ENCODE data around the gene NDUFB2. TPM values are rescaled to one million over a fixed set of nuclear protein-coding genes. Genes with fewer than 3 reads are reported as not detected.

Gene NDUFB2
- total and polyA plus RNA-seq, 2 experiments from 2014 or later = 324 to 432 TPM

GRCh38 chr7:140653319-140654108, 43.0 kb upstream of the NDUFB2 start:
- Histone ChIP-seq H3F3A (ENCODE audit: insufficient read depth) (no peaks in the 10 kb centered on the region; the same call in 1 of the 2 replicates), H3K4me3 (no peak overlapping the region), H3K27ac (no peak overlapping the region), H3K9ac (no peak overlapping the region), H3K27me3 (replicated peaks; ENCODE audit: insufficient read depth) (no peaks in the 10 kb centered on the region), H4K20me1 (ENCODE audit: insufficient read depth) (no peaks in the 10 kb centered on the region), H3K36me3 (ENCODE audit: low read depth) (no peaks in the 10 kb centered on the region), H2AFZ (peak overlapping the region; percentile 73), H3K9me2 (ENCODE audit: insufficient read depth) (no peaks in the 10 kb centered on the region), H3K4me1 (ENCODE audit: insufficient read depth) (peaks cover 18% of the 10 kb centered on the region; the same call in 1 of the 2 replicates), H3K79me2 (ENCODE audit: insufficient read depth) (no peaks in the 10 kb centered on the region), H3K4me2 (ENCODE audit: unreplicated experiment) (no peak overlapping the region), H3K9me3 (ENCODE audit: low read depth) (no peaks in the 10 kb centered on the region)
- peak; percentile 82 for DNase-seq
- in situ Hi-C loops (cut with MboI) = no loop called here
- 12 to 19% methylated on average over 15 of the region's 15 CpGs for WGBS, 2 experiments (ENCODE audit: low coverage in 1 of 2, low lambda C conversion rate in 2 of 2, missing lambda C conversion rate in 2 of 2)
- no peak for TF ChIP-seq EZH2phosphoT487 (IDR thresholded peaks at IDR 0.05; ENCODE audit: insufficient read depth, low read depth)
- TF ChIP-seq EZH2 (IDR thresholded peaks at IDR 0.05; ENCODE audit: insufficient read depth, poor library complexity, severe bottlenecking) = no peak

- 55% methylated on average over 2 of the region's 2 CpGs for WGBS, 2 experiments (ENCODE audit: low coverage in 1 of 2, low lambda C conversion rate in 2 of 2, missing lambda C conversion rate in 2 of 2)
- no peaks in the 10 kb centered on the region; the same call in 1 of the 2 replicates for H3F3A ChIP-seq (ENCODE audit: insufficient read depth)
Measured at GRCh38 chr7:140654109-140654387, 42.5 kb upstream of the NDUFB2 start.

GRCh38 chr7:140654661-140655060, 41.8 kb upstream of the NDUFB2 start:
- TF ChIP-seq EZH2phosphoT487 (IDR thresholded peaks at IDR 0.05; ENCODE audit: insufficient read depth, low read depth) (no peak), EZH2 (IDR thresholded peaks at IDR 0.05; ENCODE audit: insufficient read depth, poor library complexity, severe bottlenecking) (no peak)
- no peak overlapping the region for H3K27ac ChIP-seq
- no peak for DNase-seq
- in situ Hi-C loops (cut with MboI) = loop anchor here (5.0 kb wide), 1 partner anchor 137 kb away; no protein-coding TSS in a partner anchor
- no peaks in the 10 kb centered on the region for H4K20me1 ChIP-seq (ENCODE audit: insufficient read depth)
- no peak overlapping the region for H2AFZ ChIP-seq
- H3K79me2 ChIP-seq (ENCODE audit: insufficient read depth) = no peaks in the 10 kb centered on the region
- peaks cover 13% of the 10 kb centered on the region; the same call in 1 of the 2 replicates for H3K4me1 ChIP-seq (ENCODE audit: insufficient read depth)
- H3K4me3 ChIP-seq = no peak overlapping the region
- no peaks in the 10 kb centered on the region for H3K9me2 ChIP-seq (ENCODE audit: insufficient read depth)
- H3K9ac ChIP-seq = no peak overlapping the region
- H3K4me2 ChIP-seq (ENCODE audit: unreplicated experiment) = no peak overlapping the region
- no peaks in the 10 kb centered on the region; the same call in 1 of the 2 replicates for H3F3A ChIP-seq (ENCODE audit: insufficient read depth)
- H3K27me3 ChIP-seq (replicated peaks; ENCODE audit: insufficient read depth) = no peaks in the 10 kb centered on the region
- H3K36me3 ChIP-seq (ENCODE audit: low read depth) = no peaks in the 10 kb centered on the region
- WGBS, 2 experiments (ENCODE audit: low coverage in 1 of 2, low lambda C conversion rate in 2 of 2, missing lambda C conversion rate in 2 of 2) = 83 to 84% methylated on average over 4 of the region's 4 CpGs
- H3K9me3 ChIP-seq (ENCODE audit: low read depth) = no peaks in the 10 kb centered on the region

More at GRCh38 chr7:140654109-140654387, 42.5 kb upstream of the NDUFB2 start:
- no peaks in the 10 kb centered on the region for H3K9me3 ChIP-seq (ENCODE audit: low read depth)
- H3K9me2 ChIP-seq (ENCODE audit: insufficient read depth) = no peaks in the 10 kb centered on the region
- H3K4me1 ChIP-seq (ENCODE audit: insufficient read depth) = peaks cover 18% of the 10 kb centered on the region; the same call in 1 of the 2 replicates
- H2AFZ ChIP-seq = no peak overlapping the region
- no peak for DNase-seq
- no peak overlapping the region for H3K9ac ChIP-seq
- no peaks in the 10 kb centered on the region for H3K79me2 ChIP-seq (ENCODE audit: insufficient read depth)
- H3K36me3 ChIP-seq (ENCODE audit: low read depth) = no peaks in the 10 kb centered on the region
- H3K4me2 ChIP-seq (ENCODE audit: unreplicated experiment) = no peak overlapping the region
- TF ChIP-seq EZH2phosphoT487 (IDR thresholded peaks at IDR 0.05; ENCODE audit: insufficient read depth, low read depth) (no peak), EZH2 (IDR thresholded peaks at IDR 0.05; ENCODE audit: insufficient read depth, poor library complexity, severe bottlenecking) (no peak)
- H3K27ac ChIP-seq = no peak overlapping the region
- H3K4me3 ChIP-seq = no peak overlapping the region
- H3K27me3 ChIP-seq (replicated peaks; ENCODE audit: insufficient read depth) = no peaks in the 10 kb centered on the region
- in situ Hi-C loops (cut with MboI) = no loop called here
- no peaks in the 10 kb centered on the region for H4K20me1 ChIP-seq (ENCODE audit: insufficient read depth)

- 0 out of 2 replicates have a peak, but pooled peaks cover 12% of the 10 kb centered on the region for H3K4me1 ChIP-seq (ENCODE audit: insufficient read depth)
- no peaks in the 10 kb centered on the region; the same call in 1 of the 2 replicates for H3F3A ChIP-seq (ENCODE audit: insufficient read depth)
- no peaks in the 10 kb centered on the region for H4K20me1 ChIP-seq (ENCODE audit: insufficient read depth)
- H3K27me3 ChIP-seq (replicated peaks; ENCODE audit: insufficient read depth) = no peaks in the 10 kb centered on the region
- H3K36me3 ChIP-seq (ENCODE audit: low read depth) = no peaks in the 10 kb centered on the region
- H3K79me2 ChIP-seq (ENCODE audit: insufficient read depth) = no peaks in the 10 kb centered on the region
- in situ Hi-C loops (cut with MboI) = loop anchor here (5.0 kb wide), 1 partner anchor 138 kb away; no protein-coding TSS in a partner anchor
- H3K9me2 ChIP-seq (ENCODE audit: insufficient read depth) = no peaks in the 10 kb centered on the region
- no peak for DNase-seq
- peak overlapping the region; percentile 99 for H3K4me2 ChIP-seq (ENCODE audit: unreplicated experiment)
- H2AFZ ChIP-seq = peak overlapping the region; percentile 97
- H3K9me3 ChIP-seq (ENCODE audit: low read depth) = no peaks in the 10 kb centered on the region
- WGBS, 2 experiments (ENCODE audit: low coverage in 1 of 2, low lambda C conversion rate in 2 of 2, missing lambda C conversion rate in 2 of 2) = 90 to 94% methylated on average over 16 of the region's 16 CpGs
- no peak overlapping the region for H3K27ac ChIP-seq
- H3K9ac ChIP-seq = no peak overlapping the region
- peak overlapping the region; percentile 70 for H3K4me3 ChIP-seq
- no peak for TF ChIP-seq EZH2 (IDR thresholded peaks at IDR 0.05; ENCODE audit: insufficient read depth, poor library complexity, severe bottlenecking)
- no peak for TF ChIP-seq EZH2phosphoT487 (IDR thresholded peaks at IDR 0.05; ENCODE audit: insufficient read depth, low read depth)
Measured at GRCh38 chr7:140655511-140656408, 40.7 kb upstream of the NDUFB2 start.

Data from GM23248 (cell line).